Measurements from ENCODE around the gene AP3S2.
"Not testable (repeated sequence)": the region's sequence is repeated elsewhere in the genome, so short reads cannot be mapped to it uniquely, and the experiment has no call there.

DNA sequence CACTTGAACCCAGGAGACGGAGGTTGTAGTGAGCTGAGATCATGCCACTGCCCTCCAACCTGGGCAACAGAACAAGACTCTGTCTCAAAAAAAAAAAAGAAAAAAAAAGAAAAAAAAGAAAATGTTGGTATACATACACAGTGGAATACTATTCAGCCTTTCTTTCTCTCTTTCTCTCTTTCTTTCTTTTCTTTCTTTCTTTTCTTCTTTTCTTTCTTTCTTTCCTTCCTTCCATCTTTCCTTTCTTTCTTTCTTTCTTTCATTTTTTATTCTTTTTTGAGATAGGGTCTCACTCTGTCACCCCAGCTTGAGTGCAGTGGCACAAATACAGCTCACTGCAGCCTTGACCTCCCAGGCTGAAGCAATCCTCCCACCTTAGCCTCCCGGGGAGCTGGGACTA, 45.6 kb upstream of the AP3S2 start:
- TF ChIP-seq, protein P1, sequence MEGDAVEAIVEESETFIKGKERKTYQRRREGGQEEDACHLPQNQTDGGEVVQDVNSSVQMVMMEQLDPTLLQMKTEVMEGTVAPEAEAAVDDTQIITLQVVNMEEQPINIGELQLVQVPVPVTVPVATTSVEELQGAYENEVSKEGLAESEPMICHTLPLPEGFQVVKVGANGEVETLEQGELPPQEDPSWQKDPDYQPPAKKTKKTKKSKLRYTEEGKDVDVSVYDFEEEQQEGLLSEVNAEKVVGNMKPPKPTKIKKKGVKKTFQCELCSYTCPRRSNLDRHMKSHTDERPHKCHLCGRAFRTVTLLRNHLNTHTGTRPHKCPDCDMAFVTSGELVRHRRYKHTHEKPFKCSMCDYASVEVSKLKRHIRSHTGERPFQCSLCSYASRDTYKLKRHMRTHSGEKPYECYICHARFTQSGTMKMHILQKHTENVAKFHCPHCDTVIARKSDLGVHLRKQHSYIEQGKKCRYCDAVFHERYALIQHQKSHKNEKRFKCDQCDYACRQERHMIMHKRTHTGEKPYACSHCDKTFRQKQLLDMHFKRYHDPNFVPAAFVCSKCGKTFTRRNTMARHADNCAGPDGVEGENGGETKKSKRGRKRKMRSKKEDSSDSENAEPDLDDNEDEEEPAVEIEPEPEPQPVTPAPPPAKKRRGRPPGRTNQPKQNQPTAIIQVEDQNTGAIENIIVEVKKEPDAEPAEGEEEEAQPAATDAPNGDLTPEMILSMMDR (IDR thresholded peaks at IDR 0.05): not testable (repeated sequence)
- TF ChIP-seq POLR2AphosphoS5, POLR2A (IDR thresholded peaks at IDR 0.05): not testable (repeated sequence)

All from suprapubic skin (tissue), 4 donors.